DMS79 (cell line): ENCODE results near the gene OR6J1.
A peak's percentile ranks its signal among the peaks of the same experiment; 100 is the strongest.
"Not testable (repeated sequence)": the region's sequence is repeated elsewhere in the genome, so short reads cannot be mapped to it uniquely, and the experiment has no call there.

Experiments
- DNase-seq: peaks from one replicate; lab custom pipeline; 2025; lab: John Stamatoyannopoulos, UW

Gene OR6J1

GRCh38 chr14:22606380-22606779, 37.8 kb downstream of the OR6J1 start:
- no peak for DNase-seq

- DNase-seq: no peak
Measured at GRCh38 chr14:22602862-22603261, 41.3 kb downstream of the OR6J1 start.

GRCh38 chr14:22601996-22602395, 42.2 kb downstream of the OR6J1 start:
- no peak for DNase-seq

GRCh38 chr14:22601456-22601855, 42.7 kb downstream of the OR6J1 start:
- DNase-seq: no peak

GRCh38 chr14:22600027-22600426, 44.1 kb downstream of the OR6J1 start:
- no peak for DNase-seq

GRCh38 chr14:22599349-22599748, 44.8 kb downstream of the OR6J1 start:
- no peak for DNase-seq

- DNase-seq: peak; percentile 9
Measured at GRCh38 chr14:22598896-22599244, 45.3 kb downstream of the OR6J1 start.

GRCh38 chr14:22598099-22598895, 45.9 kb downstream of the OR6J1 start, which contains the start of gene ABHD4:
ABHD4 (plus strand) TSS chr14:22598300; CDS start chr14:22598307, 7 bp downstream.
- DNase-seq: peak; percentile 41

- no peak for DNase-seq
Measured at GRCh38 chr14:22597771-22598098, 46.4 kb downstream of the OR6J1 start.

- no peak for DNase-seq
Measured at GRCh38 chr14:22597265-22597664, 46.9 kb downstream of the OR6J1 start.

GRCh38 chr14:22596354-22596879, 47.7 kb downstream of the OR6J1 start:
- DNase-seq: no peak

GRCh38 chr14:22594156-22594716, 49.9 kb downstream of the OR6J1 start:
- no peak for DNase-seq

GRCh38 chr14:22593601-22594000, 50.6 kb downstream of the OR6J1 start:
- DNase-seq: no peak

GRCh38 chr14:22593189-22593588, 51.0 kb downstream of the OR6J1 start:
- DNase-seq: no peak

- peak; percentile 100 for DNase-seq
Measured at GRCh38 chr14:22589096-22589839, 54.9 kb downstream of the OR6J1 start, which contains the start of gene DAD1. DAD1 (minus strand) TSS chr14:22589224; CDS start chr14:22589157, 67 bp downstream.

- DNase-seq: no peak
Measured at GRCh38 chr14:22588526-22589095, 55.5 kb downstream of the OR6J1 start.

GRCh38 chr14:22587677-22588422, 56.3 kb downstream of the OR6J1 start:
- DNase-seq: not testable (repeated sequence)

GRCh38 chr14:22587247-22587646, 56.9 kb downstream of the OR6J1 start:
- no peak for DNase-seq

GRCh38 chr14:22583994-22584393, 60.2 kb downstream of the OR6J1 start:
- DNase-seq: no peak
